SW 1271 (cell line): ENCODE results near the gene FGF4.
A peak's percentile ranks its signal among the peaks of the same experiment; 100 is the strongest.
"Not testable (repeated sequence)": the region's sequence is repeated elsewhere in the genome, so short reads cannot be mapped to it uniquely, and the experiment has no call there.

Experiments
- DNase-seq, 2 experiments: peaks; one replicate each; lab custom pipeline; 2025; lab: John Stamatoyannopoulos, UW

The FGF4 gene

GRCh38 chr11:69773626-69774353 lies 1.4 kb downstream of the FGF4 start:
- DNase-seq = no peak

- no peak for DNase-seq
These were observed 3.7 kb downstream of the FGF4 start for GRCh38 chr11:69771466-69771865.

- DNase-seq = no peak
These were observed 4.6 kb downstream of the FGF4 start for GRCh38 chr11:69770540-69770939.

- no peak for DNase-seq
These were observed 9.6 kb downstream of the FGF4 start for GRCh38 chr11:69765498-69765995.

GRCh38 chr11:69764918-69765317 lies 10.2 kb downstream of the FGF4 start:
- not testable (repeated sequence) for DNase-seq

GRCh38 chr11:69760319-69760718 lies 14.8 kb downstream of the FGF4 start:
- no peak for DNase-seq

- DNase-seq = no peak
These were observed 22.3 kb downstream of the FGF4 start for GRCh38 chr11:69752890-69753289.

GRCh38 chr11:69750875-69751597 lies 24.1 kb downstream of the FGF4 start:
- DNase-seq = no peak

- DNase-seq = no peak
These were observed 24.9 kb downstream of the FGF4 start for GRCh38 chr11:69750108-69750850.

GRCh38 chr11:69748637-69749036 lies 26.5 kb downstream of the FGF4 start:
- no peak for DNase-seq

- DNase-seq = no peak
These were observed 28.1 kb downstream of the FGF4 start for GRCh38 chr11:69746752-69747742.

GRCh38 chr11:69746140-69746539 lies 29.0 kb downstream of the FGF4 start:
- DNase-seq = no peak

GRCh38 chr11:69745201-69745600 lies 29.9 kb downstream of the FGF4 start:
- no peak for DNase-seq

GRCh38 chr11:69744435-69744834 lies 30.7 kb downstream of the FGF4 start:
- peak in 1 of 2 experiments; percentile 8 for DNase-seq

GRCh38 chr11:69734841-69735240 lies 40.3 kb downstream of the FGF4 start:
- DNase-seq = no peak

GRCh38 chr11:69734367-69734766 lies 40.8 kb downstream of the FGF4 start:
- no peak for DNase-seq

GRCh38 chr11:69732910-69733309 lies 42.2 kb downstream of the FGF4 start:
- DNase-seq = no peak

- no peak for DNase-seq
These were observed 44.0 kb downstream of the FGF4 start for GRCh38 chr11:69731110-69731509.

- DNase-seq = no peak
These were observed 44.6 kb downstream of the FGF4 start for GRCh38 chr11:69730500-69730899.

GRCh38 chr11:69729252-69729651 lies 45.9 kb downstream of the FGF4 start:
- DNase-seq = no peak

- no peak for DNase-seq
These were observed 47.9 kb downstream of the FGF4 start for GRCh38 chr11:69727266-69727665.
